T-helper 1 cell treated with Interleukin-12 subunit alpha and Interleukin-12 subunit beta and Interleukin-4 antibody, amounts not matched to agents 30 ng/mL and 1 ng/mL, for 36 hours (primary cell): ENCODE data around the gene NOC2L. TPM values are rescaled to one million over a fixed set of nuclear protein-coding genes. Genes with fewer than 3 reads are reported as not detected.

Experiments
- intact Hi-C: fragments of 100-400 bp; cut with micrococcal nuclease; formaldehyde crosslinking; loops from one replicate; pipeline ENCODE4 v1.15.1; 2024
- total RNA-seq: library from RNA; stranded (reverse); gene quantifications from 2 replicates; pipeline ENCODE4 v1.2.3, GENCODE V29; 2022

Gene NOC2L
- total RNA-seq, 1 donor from 2014 or later: 90.0 TPM

DNA sequence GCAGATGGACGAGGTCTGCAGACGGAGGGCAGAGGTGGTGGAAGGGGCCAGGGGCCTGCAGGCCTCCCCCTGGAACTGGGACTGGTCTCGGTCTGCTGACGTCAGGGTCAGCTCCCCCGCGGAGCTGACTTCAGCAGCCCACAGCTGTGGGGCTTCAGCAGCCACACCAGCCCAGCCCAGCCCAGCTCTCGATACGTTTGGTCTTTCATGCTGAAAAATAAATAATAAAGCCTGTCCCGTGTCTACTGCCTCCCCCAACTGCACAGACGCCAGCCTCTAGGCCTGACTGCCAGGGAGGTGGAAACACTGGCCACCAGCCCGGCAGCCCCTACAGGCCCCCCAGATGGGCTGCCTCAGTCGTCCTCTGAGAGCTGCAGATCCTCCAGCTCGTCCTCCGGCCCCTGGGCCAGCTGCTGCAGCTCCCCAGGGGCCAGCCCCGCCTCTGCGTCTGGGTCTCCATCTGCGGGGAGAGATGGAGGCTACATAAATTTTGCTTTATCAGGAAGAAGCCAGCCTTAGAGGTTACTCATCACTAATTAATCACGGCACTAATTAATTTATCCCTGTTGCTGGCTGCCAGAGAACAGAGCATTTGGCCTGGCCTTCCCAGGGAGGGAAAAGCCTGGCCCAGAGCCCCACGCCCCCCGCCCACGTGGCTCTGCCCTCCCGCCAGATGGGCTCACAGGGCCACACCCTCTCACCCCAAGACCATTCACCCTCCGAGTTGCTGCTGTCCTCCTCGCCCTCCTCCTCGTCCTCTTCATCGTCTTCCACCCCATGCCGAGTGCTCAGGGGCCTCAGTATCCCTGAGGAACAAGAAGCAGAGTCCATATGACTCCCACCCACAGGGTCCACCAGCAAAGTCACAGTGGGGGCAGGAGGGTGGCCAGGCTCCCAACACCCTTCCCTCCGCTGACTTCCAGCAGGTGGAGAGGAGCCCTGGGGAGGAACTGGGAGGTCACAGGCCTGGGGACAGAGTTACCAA, 14.4 kb downstream of the NOC2L start:
- intact Hi-C loops: no loop called here

DNA sequence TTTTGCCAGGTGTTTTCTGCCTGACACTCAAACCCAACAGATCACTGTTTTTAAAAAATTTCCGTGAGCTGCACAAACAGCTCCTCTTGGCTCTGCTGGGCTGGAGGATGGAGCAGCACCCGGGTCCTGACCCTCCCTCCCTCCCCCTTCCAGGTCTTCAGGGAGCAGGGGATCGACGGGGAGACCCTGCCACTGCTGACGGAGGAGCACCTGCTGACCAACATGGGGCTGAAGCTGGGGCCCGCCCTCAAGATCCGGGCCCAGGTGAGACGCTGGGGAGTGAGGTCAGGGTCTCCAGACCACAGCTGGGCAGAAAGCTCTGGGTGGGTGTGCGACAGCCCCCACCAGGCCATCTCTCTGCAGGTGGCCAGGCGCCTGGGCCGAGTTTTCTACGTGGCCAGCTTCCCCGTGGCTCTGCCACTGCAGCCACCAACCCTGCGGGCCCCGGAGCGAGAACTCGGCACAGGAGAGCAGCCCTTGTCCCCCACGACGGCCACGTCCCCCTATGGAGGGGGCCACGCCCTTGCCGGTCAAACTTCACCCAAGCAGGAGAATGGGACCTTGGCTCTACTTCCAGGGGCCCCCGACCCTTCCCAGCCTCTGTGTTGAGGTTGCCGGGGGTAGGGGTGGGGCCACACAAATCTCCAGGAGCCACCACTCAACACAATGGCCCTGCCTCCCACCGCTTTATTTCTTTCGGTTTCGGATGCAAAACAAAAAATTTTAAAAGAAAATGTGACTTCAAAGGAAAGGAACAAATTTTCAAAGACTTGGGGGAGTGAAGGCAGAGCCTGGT, 15.3 kb downstream of the NOC2L start:
- intact Hi-C loops: no loop called here

DNA sequence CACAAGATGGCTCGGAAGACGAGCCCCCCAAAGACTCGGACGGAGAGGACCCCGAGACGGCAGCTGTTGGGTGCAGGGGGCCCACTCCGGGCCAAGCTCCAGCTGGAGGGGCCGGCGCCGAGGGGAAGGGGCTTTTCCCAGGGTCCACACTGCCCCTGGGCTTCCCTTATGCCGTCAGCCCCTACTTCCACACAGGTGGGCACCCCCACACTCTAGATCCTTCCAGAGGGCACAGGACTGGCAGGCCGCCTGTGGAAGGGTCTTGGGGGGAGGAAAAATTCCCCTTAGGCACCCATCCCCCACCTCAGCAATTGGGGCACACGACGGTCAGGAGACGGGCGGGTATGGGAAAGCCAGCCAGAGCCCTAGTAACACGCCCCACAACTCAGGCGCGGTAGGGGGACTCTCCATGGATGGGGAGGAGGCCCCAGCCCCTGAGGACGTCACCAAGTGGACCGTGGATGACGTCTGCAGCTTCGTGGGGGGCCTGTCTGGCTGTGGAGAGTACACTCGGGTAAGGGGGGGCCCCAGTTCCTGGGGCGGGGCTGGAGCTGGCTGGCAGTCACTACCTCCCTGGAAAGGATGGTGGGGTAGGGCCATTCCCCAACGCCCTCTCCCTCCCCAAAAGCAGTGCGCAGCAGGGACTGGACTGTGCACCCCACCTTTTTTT, 16.1 kb downstream of the NOC2L start:
- intact Hi-C loops: no loop called here

DNA sequence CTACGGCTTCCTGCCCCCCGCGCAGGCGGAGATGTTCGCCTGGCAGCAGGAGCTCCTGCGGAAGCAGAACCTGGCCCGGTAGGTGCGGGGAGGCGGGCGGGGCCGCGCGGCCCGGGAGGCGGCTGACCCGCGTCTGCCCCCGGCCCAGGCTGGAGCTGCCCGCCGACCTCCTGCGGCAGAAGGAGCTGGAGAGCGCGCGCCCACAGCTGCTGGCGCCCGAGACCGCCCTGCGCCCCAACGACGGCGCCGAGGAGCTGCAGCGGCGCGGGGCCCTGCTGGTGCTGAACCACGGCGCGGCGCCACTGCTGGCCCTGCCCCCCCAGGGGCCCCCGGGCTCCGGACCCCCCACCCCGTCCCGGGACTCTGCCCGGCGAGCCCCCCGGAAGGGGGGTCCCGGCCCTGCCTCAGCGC, 16.6 kb downstream of the NOC2L start:
- intact Hi-C loops: no loop called here

DNA sequence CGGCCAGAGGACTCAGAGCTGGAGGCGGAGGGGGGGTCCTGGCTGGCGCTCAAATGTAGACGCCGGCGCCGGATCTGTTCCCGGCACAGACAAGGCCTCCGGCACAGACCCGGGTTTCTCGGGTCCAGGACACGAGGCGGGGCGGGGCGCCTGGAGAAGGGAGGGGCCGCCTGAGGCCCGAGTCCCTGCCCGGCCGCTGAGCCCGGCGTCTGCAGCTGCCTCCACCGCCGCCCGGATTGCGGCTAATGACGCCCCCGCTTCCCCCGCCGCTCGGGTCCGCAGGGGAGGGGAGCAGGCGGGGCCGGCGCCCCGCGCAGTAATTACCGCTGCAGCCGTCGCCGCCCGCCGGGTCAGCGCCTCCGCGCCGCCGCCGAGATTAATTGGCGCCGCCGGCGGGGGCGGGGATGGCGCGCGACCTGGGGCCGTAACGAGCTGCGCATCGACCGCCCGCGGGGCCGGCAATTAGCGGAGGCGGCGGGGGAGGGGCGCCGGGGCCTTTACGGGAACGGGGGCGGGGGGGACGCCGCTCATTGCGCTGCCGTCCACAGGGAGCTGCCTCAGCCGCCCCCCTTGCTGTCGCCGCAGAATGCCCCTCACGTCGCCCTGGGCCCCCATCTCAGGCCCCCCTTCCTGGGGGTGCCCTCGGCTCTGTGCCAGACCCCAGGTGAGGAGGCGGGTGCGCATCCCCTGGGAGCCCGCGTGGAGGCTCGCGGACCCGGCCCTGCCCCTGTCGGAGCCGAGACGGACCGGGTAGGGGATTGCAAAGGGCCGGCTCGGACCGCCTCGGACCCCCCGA, 17.3 kb downstream of the NOC2L start:
- intact Hi-C loops: no loop called here

DNA sequence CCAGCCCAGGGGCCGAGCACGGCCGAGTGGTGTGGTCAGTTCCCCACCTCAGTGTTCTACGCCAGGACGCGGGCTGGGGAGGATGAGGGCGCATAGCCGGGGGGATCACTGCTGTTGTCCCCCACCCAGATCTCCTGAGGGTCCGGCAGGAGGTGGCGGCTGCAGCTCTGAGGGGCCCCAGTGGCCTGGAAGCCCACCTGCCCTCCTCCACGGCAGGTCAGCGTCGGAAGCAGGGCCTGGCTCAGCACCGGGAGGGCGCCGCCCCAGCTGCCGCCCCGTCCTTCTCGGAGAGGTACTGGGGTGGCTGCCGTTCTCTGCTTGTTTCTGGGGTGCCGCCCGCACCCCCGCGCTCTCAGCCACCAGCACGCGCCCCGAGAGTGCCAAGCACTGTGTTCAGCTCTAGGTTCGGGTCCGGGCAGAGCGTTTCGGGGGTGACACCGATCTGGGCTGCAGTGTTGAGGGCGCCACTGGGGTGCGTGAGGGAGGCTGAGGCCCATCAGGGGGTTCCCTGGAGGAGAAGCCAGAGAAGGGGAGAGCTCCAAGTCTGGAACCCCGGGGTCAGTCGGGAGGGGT, 18.0 kb downstream of the NOC2L start:
- intact Hi-C loops: no loop called here

DNA sequence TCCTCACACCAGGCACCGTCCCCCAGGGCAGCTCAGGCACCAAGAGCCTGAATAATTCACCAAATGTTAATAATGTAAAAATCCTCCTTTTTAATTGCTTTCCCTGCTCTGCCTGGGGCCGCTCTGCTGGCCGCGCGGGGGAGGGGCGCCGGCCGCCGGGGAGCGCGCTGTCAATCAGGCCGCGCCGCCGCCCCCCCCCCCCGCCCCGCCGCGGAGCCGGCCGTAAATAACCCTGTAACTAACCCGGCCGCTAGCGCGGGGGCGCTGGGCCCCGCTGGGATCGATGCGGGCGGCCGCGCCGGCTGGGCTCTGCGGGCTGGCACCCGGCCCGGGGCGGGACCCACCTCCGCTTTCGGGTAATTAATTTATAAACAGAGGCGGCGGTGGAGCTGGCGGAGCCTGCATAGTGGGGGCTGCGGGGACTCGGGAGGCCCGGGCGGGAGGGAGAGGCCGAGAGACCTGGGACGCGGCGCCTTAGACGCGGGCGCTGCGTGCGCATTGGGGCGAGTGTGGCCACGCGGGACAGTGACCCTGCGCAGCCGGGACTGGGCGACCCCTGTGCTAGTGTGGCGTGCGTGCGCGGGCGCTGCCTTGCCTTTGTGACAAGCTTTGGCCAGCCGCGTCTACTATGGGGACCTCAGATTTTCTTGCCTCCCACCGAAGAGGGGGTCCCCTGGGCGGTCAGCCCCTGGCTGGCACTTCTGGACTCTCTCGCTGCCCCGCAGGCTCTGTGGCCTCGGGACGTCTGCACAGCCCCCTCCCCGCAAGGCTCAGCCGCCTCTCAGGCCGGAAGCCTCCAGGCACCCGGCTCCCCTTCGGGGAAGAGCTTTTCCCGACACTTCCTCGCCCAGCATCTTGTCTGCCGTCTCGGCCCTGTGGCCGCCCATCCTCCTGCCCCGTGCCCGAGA, 18.7 kb downstream of the NOC2L start:
- intact Hi-C loops: no loop called here

DNA sequence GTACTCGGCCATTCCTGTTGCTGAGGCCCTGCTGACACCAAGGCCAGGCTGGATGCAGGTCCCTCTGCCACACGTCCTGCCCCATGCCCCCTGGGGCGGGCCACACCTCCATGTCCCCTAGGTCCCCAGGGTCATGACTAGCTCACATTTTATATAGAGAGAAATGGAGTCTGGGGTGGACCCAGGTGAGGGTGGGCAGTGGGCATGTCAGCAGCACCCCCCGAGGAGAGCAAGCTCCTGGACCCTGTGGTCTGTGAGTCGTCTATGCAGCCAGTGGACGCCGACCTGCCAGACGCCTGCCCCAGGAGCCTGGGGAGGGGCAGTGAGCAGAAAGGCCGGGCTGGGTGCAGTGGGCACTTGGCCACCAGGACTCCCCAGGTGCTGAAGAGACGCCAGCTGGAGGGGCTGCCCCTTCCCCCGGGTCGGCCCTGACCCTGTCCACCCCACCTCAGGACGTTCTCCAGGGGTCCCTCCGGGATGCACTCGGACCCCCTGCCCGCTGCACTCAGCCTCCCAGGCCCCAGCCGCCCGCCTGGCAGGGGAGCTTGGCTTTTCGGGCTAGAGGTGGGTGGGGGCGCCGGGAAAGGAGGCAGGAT, 19.4 kb downstream of the NOC2L start:
- intact Hi-C loops: no loop called here

DNA sequence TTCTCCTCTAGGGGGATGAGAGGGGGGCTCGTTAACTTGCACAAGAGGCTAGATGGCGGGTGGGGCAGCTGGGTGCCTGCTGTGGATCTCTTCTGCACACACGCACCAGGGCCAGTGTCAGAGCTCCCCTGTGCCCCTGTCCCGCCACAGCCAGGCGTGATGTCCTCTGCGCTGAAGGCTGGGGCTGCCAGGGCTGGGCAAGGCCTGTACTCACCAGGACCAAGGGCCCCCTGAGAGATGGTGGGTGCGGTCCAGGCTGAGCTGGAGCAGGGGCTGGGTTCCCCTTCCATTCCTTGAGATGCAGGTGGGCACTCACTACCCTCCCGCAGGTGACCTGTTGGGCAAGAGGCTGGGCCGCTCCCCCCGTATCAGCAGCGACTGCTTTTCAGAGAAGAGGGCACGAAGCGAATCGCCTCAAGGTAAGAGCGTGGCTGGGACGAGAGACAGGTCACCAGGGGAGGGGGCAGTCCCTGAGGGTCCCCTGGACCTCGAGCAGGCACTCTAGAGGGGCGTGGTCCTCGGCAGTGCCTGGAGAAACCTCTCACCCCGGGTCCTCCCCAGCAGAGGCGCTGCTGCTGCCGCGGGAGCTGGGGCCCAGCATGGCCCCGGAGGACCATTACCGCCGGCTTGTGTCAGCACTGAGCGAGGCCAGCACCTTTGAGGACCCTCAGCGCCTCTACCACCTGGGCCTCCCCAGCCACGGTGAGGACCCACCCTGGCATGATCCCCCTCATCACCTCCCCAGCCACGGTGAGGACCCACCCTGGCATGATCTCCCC, 20.2 kb downstream of the NOC2L start:
- intact Hi-C loops: no loop called here

DNA sequence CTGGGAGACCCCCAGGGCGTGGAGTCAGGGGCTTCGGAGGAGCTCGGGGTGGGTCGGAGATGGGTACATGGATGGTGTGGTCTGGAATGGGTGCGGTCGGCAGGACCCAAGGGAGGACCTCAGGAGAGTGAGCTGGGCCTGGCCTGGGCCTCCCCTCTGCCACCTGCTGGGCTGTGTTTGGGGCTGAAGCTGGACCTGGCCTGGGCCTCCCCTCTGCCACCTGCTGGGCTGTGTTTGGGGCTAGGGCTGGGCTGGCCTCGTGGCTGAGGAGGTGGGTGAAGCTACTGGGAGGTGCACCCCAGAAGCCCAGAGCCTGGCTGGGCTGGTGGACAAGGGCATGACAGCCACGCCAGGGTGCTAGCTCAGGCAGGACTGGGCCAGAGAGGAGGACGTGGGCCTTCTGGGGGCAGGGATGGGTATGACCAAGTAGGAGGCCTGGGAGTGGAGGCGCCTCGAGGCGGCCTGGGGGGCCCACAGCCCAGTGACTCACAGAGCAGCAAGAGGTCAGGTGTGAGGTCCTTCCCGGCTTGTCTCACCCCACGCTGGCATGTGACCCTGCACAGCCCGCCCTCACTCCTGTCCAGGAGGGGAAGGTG, 20.9 kb downstream of the NOC2L start:
- intact Hi-C loops: no loop called here

DNA sequence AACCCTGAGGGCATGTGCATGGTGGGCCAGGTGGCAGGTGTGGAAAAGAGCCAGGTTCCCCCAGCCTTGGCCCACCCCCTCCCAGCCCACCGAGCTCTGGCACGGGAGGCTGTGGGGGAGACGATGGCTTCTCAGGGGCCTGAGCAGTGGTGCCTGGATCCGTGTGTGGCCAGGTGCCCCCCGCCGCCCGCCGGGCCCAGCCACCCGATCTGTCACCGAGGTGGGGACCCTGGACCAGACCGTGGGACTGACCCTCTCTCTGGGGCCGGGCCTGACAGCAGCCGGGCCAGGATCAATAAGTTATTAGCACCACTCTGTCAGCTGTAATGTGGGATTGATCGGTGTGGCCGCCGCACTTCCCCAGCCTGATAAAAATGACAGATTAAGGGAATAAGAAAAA, 21.5 kb downstream of the NOC2L start:
- intact Hi-C loops: no loop called here

DNA sequence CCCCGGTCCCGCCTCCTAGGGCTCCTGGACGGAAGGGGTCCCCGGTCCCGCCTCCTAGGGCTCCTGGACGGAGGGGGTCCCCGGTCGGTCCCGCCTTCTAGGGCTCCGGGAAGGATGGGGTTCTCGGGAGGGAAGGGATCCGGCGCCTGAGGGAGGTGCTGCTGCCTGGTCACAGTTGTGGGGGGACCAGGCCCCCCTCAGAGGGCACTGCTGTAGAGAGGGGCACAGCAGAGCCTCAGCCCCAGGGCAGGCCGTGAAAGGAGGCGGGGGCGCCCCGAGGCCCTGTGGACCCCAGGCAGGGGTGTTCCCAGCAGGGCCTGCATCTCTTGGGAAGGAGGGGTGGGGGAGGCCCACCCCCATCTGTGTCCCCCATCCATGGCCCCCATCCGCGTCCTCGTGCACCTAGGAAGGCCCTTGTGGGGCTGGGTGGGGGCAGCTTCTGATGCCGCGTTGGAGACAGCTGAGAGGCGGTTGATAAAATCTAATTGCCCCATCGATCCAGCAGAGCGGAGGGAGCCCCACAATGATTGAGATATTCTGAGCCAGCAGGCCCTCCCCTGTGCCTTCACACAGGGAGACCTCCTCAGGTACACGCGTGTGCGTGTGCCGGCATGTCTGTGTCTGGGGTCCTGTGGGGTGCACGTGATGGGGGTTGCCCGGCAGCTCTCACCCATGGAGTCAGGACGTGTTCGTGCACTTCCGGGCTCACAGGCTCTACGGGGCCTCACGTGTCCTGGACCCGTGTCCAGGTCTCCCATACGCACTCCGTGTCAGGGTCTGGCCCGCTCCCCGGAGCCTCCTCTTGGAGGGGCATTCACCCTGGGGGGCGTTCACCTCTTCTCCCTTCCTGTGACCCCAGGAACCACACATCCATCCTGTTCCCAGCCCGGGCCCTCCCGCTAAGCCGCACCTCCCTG, 22.4 kb downstream of the NOC2L start:
- intact Hi-C loops: no loop called here

DNA sequence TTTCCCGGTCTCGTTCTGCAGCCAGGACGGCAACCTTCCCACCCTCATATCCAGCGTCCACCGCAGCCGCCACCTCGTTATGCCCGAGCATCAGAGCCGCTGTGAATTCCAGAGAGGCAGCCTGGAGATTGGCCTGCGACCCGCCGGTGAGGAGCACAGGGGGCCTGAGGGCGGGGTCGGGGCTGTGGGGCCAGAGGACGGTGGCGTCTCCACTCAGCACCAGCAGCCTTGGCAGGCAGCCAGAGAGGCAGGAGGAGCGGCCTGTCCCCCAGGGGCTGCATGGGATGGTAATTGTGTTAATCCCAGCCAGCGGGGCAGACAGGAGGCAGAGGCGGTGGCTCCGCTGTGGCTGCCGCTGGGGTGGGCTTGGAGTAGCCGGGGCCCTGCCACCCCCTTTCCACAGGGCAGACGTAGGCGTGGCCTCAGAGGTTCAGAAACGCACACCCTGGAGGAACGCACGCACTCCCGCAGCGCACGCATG, 23.3 kb downstream of the NOC2L start:
- intact Hi-C loops: no loop called here

DNA sequence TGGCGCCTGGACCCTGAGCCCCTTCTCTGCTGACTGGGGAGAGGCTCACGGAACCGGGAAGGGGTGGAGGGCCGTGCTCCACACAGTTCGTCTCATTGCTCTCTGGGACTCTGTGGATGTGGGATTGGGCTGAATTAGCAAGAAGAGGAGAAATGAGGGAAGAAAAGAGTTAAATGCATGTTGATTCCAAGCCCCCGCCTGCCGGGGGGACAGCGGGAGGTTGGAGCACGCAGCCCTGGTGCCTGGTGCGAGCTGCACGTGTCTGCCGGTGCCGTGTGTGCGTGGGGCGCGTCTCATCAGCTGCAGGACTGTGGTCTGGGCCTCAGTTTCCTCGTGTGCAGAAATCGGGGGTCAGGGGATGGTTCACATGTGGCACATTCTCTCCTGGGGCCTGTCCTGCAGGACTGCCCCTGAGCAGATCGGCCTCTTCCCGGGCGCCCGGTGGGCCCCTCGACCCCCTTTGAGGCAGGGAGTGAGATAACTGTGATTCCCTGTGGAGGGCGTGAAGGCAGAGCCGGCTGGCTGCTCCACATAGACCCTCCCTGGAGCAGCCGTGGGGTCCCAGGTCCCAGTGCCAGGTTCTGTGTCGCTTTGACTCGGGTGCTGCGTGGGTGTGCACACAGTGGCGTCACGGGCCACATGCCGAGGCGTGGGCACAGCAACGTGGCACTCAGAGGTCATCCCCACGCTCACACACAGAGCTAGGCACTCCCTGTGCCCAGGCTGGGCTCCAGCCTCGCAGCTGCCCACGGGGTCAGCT, 23.9 kb downstream of the NOC2L start:
- intact Hi-C loops: no loop called here

DNA sequence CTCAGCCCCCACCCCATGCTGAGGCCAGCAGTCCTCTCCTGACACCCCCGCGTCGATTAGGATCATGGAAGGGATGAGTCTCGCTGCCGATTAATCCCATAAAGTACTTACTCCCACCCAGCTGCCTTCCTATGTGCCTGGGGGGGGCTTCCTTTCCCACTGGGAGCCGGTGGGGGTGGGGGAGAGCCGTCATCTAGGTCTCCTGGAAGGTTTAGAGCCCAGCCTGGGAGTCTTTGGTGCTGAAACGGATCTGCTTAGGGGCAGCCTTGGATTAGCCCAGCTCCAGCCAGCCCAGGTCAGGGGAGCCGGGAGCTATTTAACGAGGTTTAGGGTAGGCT, 25.5 kb downstream of the NOC2L start:
- intact Hi-C loops: no loop called here
